Measurements from ENCODE around the gene LAMB2. TPM values are rescaled to one million over a fixed set of nuclear protein-coding genes. Genes with fewer than 3 reads are reported as not detected.

LAMB2 gene
- total and polyA plus RNA-seq, 10 donors: 97.7 to 376 (median 274) TPM

DNA sequence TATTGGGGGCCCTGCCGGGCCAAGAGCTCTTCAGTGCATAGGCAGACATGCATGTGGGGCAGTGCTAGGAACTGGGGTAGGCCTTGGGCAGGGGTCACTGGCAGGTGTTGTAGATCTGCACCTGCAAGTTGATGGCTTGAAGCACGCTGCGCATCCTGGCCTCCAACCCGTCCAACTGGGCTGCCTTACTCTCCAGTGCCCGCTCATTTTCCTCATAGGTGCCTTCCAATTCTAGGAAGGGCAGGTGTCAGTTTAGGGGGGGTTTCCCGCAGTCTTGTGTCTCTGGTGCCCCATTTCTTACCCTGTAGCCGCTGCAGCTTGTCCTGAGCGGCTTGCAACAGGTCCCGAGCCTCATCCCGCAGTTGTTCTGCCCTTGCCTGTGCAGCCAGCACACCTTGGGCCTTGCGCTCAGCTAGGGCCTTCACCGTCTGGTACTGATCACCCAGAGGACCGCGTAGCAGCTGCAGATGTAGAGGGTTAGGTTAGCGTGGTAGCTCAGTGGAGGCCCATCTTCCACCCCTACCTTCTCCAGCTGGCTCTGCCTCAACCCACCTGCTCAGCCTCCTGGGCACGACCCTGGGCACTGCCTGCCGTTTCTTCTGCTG lies 11.6 kb downstream of the LAMB2 start:
- TF ChIP-seq, protein P1, sequence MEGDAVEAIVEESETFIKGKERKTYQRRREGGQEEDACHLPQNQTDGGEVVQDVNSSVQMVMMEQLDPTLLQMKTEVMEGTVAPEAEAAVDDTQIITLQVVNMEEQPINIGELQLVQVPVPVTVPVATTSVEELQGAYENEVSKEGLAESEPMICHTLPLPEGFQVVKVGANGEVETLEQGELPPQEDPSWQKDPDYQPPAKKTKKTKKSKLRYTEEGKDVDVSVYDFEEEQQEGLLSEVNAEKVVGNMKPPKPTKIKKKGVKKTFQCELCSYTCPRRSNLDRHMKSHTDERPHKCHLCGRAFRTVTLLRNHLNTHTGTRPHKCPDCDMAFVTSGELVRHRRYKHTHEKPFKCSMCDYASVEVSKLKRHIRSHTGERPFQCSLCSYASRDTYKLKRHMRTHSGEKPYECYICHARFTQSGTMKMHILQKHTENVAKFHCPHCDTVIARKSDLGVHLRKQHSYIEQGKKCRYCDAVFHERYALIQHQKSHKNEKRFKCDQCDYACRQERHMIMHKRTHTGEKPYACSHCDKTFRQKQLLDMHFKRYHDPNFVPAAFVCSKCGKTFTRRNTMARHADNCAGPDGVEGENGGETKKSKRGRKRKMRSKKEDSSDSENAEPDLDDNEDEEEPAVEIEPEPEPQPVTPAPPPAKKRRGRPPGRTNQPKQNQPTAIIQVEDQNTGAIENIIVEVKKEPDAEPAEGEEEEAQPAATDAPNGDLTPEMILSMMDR (IDR thresholded peaks at IDR 0.05 in 8 of 11, conservative IDR thresholded peaks at IDR 0.05 in 3 of 11): no peak
- TF ChIP-seq POLR2AphosphoS5 (IDR thresholded peaks at IDR 0.05) (no peak), POLR2A (IDR thresholded peaks at IDR 0.05) (no peak)
- Histone ChIP-seq H3K36me3 (peaks cover 7 to 79% (median 64%) of the 10 kb centered on the region in 6 donors), H3K27ac (peak overlapping the region; percentile 88 to 98 (median 93)), H3K4me3 (peak overlapping the region; percentile 81 to 98 (median 96)), H3K27me3 (replicated peaks in 1 of 7) (no peaks in the 10 kb centered on the region), H3K4me1 (peaks cover 13 to 39% (median 28%) of the 10 kb centered on the region in 6 donors), H3K9me3 (no peaks in the 10 kb centered on the region)
- no peak for DNase-seq
- 74 to 82% (median 78%) methylated on average over 14 to 17 of the region's 17 CpGs for WGBS, 5 donors
- intact Hi-C loops (cut with DNase I; ENCODE audit: low total_unique reads): no loop called here

DNA sequence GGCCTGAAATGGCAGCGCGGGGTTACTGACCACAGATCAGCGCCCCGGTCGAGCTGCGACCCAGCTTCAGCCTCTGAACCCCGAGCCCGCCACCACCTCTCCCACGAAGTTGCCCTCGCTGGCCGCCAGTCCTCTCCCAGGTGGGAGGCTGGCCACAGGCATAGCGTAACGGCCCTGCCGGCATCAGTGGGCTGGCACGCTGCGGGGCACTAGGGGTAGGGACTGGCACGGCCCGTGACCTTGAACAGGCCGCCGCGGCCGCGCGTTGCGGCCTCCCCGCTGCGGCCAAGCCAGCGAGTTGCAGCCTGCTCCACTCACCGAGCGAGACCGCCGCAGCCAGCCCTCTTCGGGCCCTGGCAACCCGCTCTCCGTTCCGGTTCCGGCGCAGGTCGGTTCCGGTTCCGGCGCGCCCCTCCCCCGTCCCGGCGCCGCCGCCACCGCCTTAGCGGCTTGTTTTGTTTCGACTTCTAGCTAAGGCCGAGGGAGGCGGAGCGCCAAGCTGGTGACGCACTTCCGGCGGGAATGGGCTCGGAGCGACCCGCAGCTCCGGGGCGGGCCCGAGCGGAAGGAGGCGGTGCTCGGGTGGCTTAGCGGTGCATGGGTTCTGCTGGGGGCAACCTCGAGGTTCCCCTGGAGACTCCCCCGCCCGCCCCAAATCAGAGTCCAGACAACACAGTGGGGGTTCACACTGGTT lies 12.3 kb downstream of the LAMB2 start, which contains the start of gene USP19:
Gene USP19, minus strand, starts transcription at position 386 of the 694 bp plus-strand sequence. CDS start 1,678 bp downstream, outside the sequence.
- peaks cover 11 to 79% (median 68%) of the 10 kb centered on the region in 6 donors for H3K36me3 ChIP-seq
- H3K4me1 ChIP-seq: peaks cover 13 to 39% (median 28%) of the 10 kb centered on the region in 6 donors
- DNase-seq: peak; percentile 99
- intact Hi-C loops (cut with DNase I; ENCODE audit: low total_unique reads): no loop called here
- WGBS, 5 donors: 1% methylated on average over 28 to 70 of the region's 70 CpGs
- peak within 1 kb of the TSS; percentile 88 to 98 (median 93) for H3K27ac ChIP-seq
- TF ChIP-seq POLR2AphosphoS5 (IDR thresholded peaks at IDR 0.05) (peak; percentile 98), POLR2A (IDR thresholded peaks at IDR 0.05) (peak in 2 of 3 donors; percentile 25 to 73)
- TF ChIP-seq, protein P1 (IDR thresholded peaks at IDR 0.05 in 8 of 11, conservative IDR thresholded peaks at IDR 0.05 in 3 of 11): peak in 6 of 11 experiments; percentile 7 to 49 (median 17)
- no peaks in the 10 kb centered on the region for H3K27me3 ChIP-seq (replicated peaks in 1 of 7)
- no peaks in the 10 kb centered on the region for H3K9me3 ChIP-seq
- H3K4me3 ChIP-seq: peak within 1 kb of the TSS; percentile 81 to 98 (median 96)

- Histone ChIP-seq H3K9me3 (no peaks in the 10 kb centered on the region), H3K4me3 (peak overlapping the region; percentile 81 to 98 (median 96)), H3K27me3 (replicated peaks in 1 of 7) (no peaks in the 10 kb centered on the region), H3K27ac (peak overlapping the region; percentile 88 to 98 (median 93)), H3K4me1 (peaks cover 13 to 39% (median 28%) of the 10 kb centered on the region in 6 donors), H3K36me3 (peaks cover 11 to 79% (median 71%) of the 10 kb centered on the region in 6 donors)
- 0 to 1% (median 0%) methylated on average over 9 of the region's 9 CpGs; no CpG with 5 or more reads in 1 of the 5 donors for WGBS, 5 donors
- DNase-seq: no peak
- intact Hi-C loops (cut with DNase I; ENCODE audit: low total_unique reads): no loop called here
- TF ChIP-seq POLR2A (IDR thresholded peaks at IDR 0.05) (no peak), POLR2AphosphoS5 (IDR thresholded peaks at IDR 0.05) (no peak)
- TF ChIP-seq, protein P1 (IDR thresholded peaks at IDR 0.05 in 8 of 11, conservative IDR thresholded peaks at IDR 0.05 in 3 of 11): no peak
Observed at GRCh38 chr3:49120096-49120437, 12.8 kb downstream of the LAMB2 start.

- TF ChIP-seq POLR2A (IDR thresholded peaks at IDR 0.05) (no peak), POLR2AphosphoS5 (IDR thresholded peaks at IDR 0.05) (no peak)
- TF ChIP-seq, protein P1 (IDR thresholded peaks at IDR 0.05 in 8 of 11, conservative IDR thresholded peaks at IDR 0.05 in 3 of 11): no peak
- 67 to 88% (median 77%) methylated on average over 2 to 3 of the region's 3 CpGs for WGBS, 5 donors
- peaks cover 13 to 79% (median 71%) of the 10 kb centered on the region in 6 donors for H3K36me3 ChIP-seq
- H3K9me3 ChIP-seq: no peaks in the 10 kb centered on the region
- peaks cover 13 to 39% (median 28%) of the 10 kb centered on the region in 6 donors for H3K4me1 ChIP-seq
- intact Hi-C loops (cut with DNase I; ENCODE audit: low total_unique reads): no loop called here
- H3K27me3 ChIP-seq (replicated peaks in 1 of 7): no peaks in the 10 kb centered on the region
- DNase-seq: no peak
- H3K27ac ChIP-seq: peak overlapping the region in 6 of 8 donors; percentile 88 to 98 (median 93)
- peak overlapping the region in 6 of 8 donors; percentile 81 to 98 (median 96) for H3K4me3 ChIP-seq
Observed at GRCh38 chr3:49119439-49119838, 13.4 kb downstream of the LAMB2 start.
